Measurements from ENCODE around the gene SMARCC2.

DNA sequence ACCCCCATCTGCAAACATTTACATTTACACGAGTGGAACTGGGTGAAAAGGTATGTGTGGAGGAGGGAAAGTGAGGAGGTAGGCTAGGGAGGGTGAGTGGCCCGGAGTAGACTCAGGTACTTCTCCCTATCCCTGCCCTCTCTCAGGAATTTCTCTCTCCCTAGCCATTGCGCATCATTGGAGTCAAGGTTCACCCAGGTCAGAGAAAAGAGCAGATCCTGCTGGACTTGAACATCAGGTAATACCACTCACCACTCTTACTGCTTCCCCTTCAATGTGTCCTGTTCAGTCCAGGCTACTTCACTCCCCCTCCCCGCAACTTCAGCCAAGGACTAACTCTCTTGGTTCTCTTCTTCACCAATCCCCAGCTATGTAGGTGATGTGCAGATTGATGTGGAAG is 58.4 kb downstream of the SMARCC2 start:
- TF ChIP-seq MYC (IDR thresholded peaks at IDR 0.05; ENCODE audit: borderline replicate concordance, low read length): no peak
- TF ChIP-seq, protein P1, sequence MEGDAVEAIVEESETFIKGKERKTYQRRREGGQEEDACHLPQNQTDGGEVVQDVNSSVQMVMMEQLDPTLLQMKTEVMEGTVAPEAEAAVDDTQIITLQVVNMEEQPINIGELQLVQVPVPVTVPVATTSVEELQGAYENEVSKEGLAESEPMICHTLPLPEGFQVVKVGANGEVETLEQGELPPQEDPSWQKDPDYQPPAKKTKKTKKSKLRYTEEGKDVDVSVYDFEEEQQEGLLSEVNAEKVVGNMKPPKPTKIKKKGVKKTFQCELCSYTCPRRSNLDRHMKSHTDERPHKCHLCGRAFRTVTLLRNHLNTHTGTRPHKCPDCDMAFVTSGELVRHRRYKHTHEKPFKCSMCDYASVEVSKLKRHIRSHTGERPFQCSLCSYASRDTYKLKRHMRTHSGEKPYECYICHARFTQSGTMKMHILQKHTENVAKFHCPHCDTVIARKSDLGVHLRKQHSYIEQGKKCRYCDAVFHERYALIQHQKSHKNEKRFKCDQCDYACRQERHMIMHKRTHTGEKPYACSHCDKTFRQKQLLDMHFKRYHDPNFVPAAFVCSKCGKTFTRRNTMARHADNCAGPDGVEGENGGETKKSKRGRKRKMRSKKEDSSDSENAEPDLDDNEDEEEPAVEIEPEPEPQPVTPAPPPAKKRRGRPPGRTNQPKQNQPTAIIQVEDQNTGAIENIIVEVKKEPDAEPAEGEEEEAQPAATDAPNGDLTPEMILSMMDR (IDR thresholded peaks at IDR 0.05): no peak
- TF ChIP-seq RAD21 (conservative IDR thresholded peaks at IDR 0.05 in 1 of 2, IDR thresholded peaks at IDR 0.05 in 1 of 2): no peak
- TF ChIP-seq CEBPB (IDR thresholded peaks at IDR 0.05): no peak
- TF ChIP-seq, protein P2, sequence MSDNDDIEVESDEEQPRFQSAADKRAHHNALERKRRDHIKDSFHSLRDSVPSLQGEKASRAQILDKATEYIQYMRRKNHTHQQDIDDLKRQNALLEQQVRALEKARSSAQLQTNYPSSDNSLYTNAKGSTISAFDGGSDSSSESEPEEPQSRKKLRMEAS (IDR thresholded peaks at IDR 0.05): no peak
